Ishikawa (cell line): ENCODE data around the gene RAP1GAP2.

Experiments
- CEBPB ChIP-seq: IDR thresholded peaks from 2 replicates; pipeline ENCODE4 v1.6.1; 2012
- EGR1 ChIP-seq: IDR thresholded peaks from 2 replicates; pipeline ENCODE4 v1.6.1; 2012
- EP300 ChIP-seq: IDR thresholded peaks from 2 replicates; pipeline ENCODE4 v1.6.1; 2012; ENCODE audit warnings: borderline replicate concordance
- FOXM1 ChIP-seq: IDR thresholded peaks from 2 replicates; pipeline ENCODE4 v1.6.1; 2012; ENCODE audit warnings: low read depth, borderline replicate concordance
- TAF1 ChIP-seq: IDR thresholded peaks from 2 replicates; pipeline ENCODE4 v1.6.1; 2012; ENCODE audit warnings: low read depth, mild to moderate bottlenecking
- TCF12 ChIP-seq: IDR thresholded peaks from 2 replicates; pipeline ENCODE4 v1.6.1; 2012; ENCODE audit warnings: low read depth
- TEAD4 ChIP-seq: IDR thresholded peaks from 2 replicates; pipeline ENCODE4 v1.6.1; 2012

GRCh38 chr17:2899906-2900305 lies 103.7 kb downstream of the RAP1GAP2 start:
- TF ChIP-seq EP300 = no peak
- no peak for TF ChIP-seq CEBPB
- TF ChIP-seq TAF1 = no peak
- TF ChIP-seq EGR1 = no peak
- TF ChIP-seq FOXM1 = no peak
- TF ChIP-seq TEAD4 = no peak
- TF ChIP-seq TCF12 = no peak
